Activated naive CD4-positive, alpha-beta T cell treated with anti-CD3 and anti-CD28 coated beads, Interleukin-2, amount 50 U/mL, for 72 hours (primary cell): ENCODE results near the gene FBXW4. TPM values are rescaled to one million over a fixed set of nuclear protein-coding genes. Genes with fewer than 3 reads are reported as not detected.

Experiments used
- ATAC-seq, 2 donors: fragments of 150-1000 bp; cut with Tn5 transposase; 2 replicates each; pipeline ENCODE4 v1.10.0; 2021; ENCODE audit warnings: mild to moderate bottlenecking in 2 of 2, moderate library complexity in 2 of 2
- DNase-seq, 2 donors: peaks; one replicate each; pipeline ENCODE4 v3.0.0; 2021 to 2022; ENCODE audit warnings: low spot score in 2 of 2
- H3K27ac Mint-ChIP-seq, 2 donors: one replicate each; pipeline ENCODE4 v1.8.0; 2022; ENCODE audit warnings: mild to moderate bottlenecking in 2 of 2, mixed read lengths in 2 of 2
- H3K36me3 Mint-ChIP-seq, 2 donors: one replicate each; pipeline ENCODE4 v1.8.0; 2022; ENCODE audit warnings: mixed read lengths in 2 of 2
- H3K9me3 Mint-ChIP-seq, 2 donors: one replicate each; pipeline ENCODE4 v1.8.0; 2022; ENCODE audit warnings: mixed read lengths in 2 of 2
- total RNA-seq, 2 donors: library from RNA; stranded (reverse); gene quantifications; one replicate each; pipeline ENCODE4 v1.2.3, GENCODE V29; 2022

Gene FBXW4
- total RNA-seq, 2 donors from 2014 or later = 35.7 to 40.3 TPM

DNA sequence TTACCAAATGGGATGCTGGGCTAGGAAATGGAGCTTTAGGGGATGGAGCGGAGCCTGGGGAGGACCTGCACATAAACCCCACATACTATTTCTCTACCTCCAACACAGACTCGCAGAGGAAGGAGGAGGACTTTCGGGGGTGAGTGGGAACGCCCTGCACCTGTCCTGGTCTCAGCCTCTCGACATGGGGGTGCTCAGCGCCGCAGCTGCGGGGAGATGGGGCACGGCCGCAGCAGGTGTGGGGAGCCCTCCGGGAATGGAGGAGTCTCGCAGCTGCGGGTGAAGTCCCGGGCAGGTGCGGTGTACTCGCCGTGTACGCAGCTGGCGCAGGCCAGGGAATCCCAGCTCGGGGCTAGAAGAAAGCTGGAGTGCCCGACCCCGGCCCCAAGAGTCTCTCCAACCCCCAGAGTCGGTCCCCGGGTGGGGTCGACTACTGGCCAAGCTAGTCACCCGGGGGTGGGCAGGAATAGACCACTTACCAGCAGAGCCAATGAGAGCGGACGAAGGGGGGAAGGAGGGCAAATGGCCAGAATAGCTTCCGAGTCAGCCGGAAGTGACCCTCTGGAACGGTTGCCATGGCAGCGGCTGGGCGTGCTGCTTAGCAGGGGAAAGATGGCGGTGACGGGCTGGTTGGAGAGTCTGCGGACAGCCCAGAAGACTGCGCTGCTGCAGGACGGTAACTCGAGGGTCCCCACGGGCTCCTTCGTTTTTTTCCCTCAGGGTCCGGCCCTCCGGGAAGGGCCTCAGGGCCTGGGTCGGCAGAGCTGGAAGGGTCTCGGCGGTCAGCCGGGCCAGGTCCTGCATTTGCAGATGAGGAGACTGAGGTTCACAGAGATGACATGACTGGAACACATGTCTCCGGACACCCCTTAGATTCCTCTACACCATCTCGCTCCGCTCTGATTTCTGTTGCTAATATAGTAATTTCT is 107.0 kb downstream of the FBXW4 start, which contains the start of the genes DPCD and POLL:
DPCD (plus strand) TSS at position 597 of the 929 bp plus-strand sequence; CDS start at position 613, 16 bp downstream.
POLL (minus strand) TSS at position 533 of the 929 bp plus-strand sequence. CDS start 897 bp downstream, outside the sequence.
- Mint-ChIP-seq H3K9me3 (no peaks in the 10 kb centered on the region), H3K27ac (peak within 1 kb of the TSS; percentile 90 to 92), H3K36me3 (no peaks in the 10 kb centered on the region)
- DNase-seq (peak; percentile 89 to 91), ATAC-seq (peak; percentile 97 to 99)

DNA sequence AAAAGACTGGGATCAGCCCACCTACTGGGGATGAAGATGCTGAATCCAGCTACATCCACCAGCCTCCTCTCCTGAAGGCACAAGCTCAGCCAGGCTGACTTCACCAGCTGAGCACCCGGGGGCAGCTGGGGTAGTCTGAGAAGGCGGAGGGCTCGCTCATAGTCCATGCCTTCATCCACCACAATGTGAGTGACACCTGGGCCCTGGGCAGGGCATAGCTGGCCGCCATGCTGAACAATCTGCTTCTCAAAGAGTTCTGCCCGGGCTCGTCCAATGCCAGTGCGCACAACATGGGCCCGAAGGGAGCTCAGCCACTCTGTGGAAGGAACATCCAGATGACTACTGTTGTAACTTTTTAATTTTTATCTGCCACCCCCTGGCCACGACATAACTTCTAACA is 109.1 kb downstream of the FBXW4 start:
- no peak for DNase-seq
- no peaks in the 10 kb centered on the region for H3K9me3 Mint-ChIP-seq
- no peaks in the 10 kb centered on the region for H3K36me3 Mint-ChIP-seq
- H3K27ac Mint-ChIP-seq = peak overlapping the region in 1 of 2 donors; percentile 90
- ATAC-seq = no peak

DNA sequence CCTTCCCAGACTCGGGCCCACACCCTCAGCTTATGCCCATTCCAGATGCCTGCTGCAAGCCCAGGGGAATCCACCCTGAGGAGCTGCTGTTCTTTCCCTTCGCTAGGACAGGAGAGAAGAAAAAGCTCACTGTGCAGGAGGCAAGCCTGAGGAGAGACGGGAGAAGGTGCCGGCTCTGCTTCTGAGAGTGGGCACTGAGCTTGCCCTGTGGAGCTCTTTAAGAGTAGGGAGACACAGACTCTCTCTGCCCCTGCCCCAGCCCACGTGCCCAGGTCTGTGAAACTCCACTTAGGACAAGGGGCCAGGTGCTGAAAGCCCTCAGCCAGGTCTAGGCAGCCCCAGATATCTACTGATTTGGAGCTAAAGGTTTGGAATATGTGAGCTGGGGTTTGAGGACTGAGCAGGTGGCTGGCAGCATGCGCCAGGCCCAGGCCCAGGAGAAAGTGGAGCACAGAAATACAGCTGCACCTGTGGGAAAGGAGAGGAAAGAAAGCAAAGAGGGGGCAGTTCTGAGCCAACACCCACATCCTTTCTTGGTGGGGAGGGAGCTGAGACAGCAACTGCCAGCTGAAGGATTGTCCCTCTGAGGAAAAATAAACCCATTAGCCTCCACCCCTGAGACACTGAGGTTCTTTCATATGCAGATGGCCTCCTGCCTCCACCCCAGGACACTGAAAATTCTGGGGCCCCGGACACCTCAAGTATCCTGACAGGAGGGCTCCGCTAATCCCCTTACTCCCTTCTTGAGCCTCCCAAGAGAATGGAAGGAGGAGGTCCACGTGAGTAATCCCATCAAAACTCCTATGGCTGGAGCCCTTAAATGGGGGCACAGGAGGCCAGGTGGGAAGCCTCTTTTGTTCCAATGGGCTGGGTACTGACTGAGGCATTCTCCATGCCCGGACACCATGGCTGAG is 114.2 kb downstream of the FBXW4 start:
- ATAC-seq (no peak), DNase-seq (no peak)
- Mint-ChIP-seq H3K9me3 (no peaks in the 10 kb centered on the region), H3K27ac (peak overlapping the region in 1 of 2 donors; percentile 59), H3K36me3 (no peaks in the 10 kb centered on the region)

DNA sequence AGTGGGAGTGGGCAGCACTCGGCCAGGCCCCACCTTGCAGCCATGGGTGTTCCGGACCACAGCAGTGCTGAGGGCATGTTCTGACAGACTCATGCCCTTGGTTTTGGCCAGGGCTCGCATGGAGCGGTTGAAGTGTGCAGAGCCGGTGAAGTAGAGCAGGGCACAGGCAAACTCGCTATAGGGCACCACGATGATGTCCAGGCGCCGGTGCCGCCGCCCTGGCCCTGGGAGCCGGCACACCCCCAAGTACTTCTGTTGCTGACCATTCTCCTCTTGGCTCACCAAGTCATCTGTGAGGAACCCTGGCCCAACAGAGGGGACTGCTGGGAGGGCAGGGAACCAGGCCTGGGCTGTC is 115.5 kb downstream of the FBXW4 start:
- no peak for DNase-seq
- no peak overlapping the region for H3K27ac Mint-ChIP-seq
- no peak for ATAC-seq
- no peaks in the 10 kb centered on the region for H3K36me3 Mint-ChIP-seq
- no peaks in the 10 kb centered on the region for H3K9me3 Mint-ChIP-seq

DNA sequence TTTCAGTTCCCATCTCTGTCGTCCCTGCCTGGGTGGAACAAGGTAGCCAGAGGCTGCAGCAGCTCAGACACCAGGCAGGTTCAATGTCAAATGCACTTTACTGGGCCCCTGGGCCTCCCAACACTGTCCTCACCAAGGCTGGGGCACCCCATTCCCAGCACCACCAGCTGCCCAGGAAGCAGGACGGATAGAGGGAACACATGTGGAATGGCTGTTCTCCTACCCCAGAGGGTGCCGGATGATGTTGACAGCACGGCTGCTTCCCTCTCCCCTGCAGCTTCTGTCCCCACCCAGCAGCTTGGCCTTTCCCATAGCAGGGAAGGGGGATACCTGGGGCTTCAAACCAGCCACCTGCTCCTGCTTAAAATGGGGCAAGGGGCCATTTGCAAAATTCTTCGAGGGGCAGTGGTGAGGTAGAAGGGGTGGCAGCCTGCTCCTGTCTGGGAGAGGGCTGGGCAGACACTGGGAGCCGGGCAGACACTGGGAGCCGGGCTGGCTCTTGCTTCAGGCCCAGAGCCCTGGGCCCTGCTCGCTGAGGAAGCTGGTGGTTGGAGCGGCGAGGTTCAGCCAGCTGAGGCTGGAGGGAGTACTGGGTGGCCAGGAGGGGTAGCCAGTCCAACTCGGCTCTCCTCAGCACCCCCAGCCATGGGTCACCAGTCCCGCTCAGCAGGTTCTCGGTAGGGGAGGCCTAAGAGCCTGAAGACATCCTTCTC is 116.0 kb downstream of the FBXW4 start:
- ATAC-seq = no peak
- no peak overlapping the region for H3K27ac Mint-ChIP-seq
- H3K36me3 Mint-ChIP-seq = no peaks in the 10 kb centered on the region
- DNase-seq = no peak
- no peaks in the 10 kb centered on the region for H3K9me3 Mint-ChIP-seq

DNA sequence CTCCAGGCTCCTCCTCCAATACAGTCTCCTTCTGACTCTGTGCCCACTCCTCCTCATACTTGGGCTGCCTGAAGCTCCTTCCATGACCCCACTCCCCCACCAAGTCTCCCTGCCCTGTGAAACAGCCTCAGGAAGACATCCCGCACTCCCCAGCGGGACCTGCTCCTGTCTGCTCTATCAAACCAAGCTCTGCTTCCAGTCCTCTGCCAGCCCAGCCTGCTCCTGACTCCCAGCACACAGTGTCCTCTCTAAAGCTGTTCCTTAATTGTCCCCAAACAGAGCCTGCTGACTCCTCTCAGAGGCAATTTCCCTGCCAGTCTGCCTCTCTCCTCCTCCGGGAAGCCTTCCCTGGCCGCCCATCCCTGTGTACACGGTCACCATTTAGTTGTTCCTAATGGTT is 116.8 kb downstream of the FBXW4 start:
- ATAC-seq (no peak), DNase-seq (no peak)
- H3K9me3 Mint-ChIP-seq = no peaks in the 10 kb centered on the region
- no peaks in the 10 kb centered on the region for H3K36me3 Mint-ChIP-seq
- peak overlapping the region in 1 of 2 donors; percentile 93 for H3K27ac Mint-ChIP-seq

DNA sequence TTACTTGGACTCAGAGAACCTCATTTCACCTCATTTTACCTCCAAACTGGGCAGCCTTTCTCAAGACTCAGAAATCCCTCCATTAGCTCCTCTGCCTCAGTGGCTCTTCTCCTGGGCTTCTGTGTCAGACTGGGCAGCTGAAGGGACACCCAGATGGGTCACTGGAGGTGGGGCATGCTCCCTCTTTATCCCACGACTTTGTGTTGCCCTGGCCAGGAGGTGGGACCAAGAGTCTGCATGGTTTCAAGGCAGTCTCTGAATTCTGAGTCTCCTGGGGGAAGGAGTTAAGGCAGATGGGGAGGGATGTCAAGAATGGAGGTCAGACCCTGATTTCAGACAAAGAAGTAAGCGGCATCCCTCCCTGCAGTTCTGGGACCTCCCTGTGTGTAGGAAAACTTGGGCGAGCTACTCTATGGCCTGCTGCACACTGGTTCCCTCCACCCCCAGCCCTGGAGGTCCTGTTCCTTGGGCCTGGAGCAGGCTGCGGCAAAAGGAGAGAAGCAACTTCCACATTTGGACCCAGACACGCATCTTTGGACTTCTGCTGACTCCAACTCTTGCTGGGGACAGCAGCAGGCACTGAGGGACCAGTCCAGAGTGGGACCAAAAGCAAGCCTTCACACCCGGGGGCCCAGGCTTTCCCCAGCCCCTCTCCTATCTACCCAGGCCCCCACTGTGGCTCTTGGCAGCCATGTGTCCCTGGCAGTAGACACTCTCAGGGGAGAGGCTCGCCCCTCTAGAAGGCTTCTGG is 117.7 kb downstream of the FBXW4 start:
- Mint-ChIP-seq H3K36me3 (no peaks in the 10 kb centered on the region), H3K9me3 (no peaks in the 10 kb centered on the region), H3K27ac (peak overlapping the region in 1 of 2 donors; percentile 36)
- no peak for ATAC-seq
- DNase-seq = no peak

DNA sequence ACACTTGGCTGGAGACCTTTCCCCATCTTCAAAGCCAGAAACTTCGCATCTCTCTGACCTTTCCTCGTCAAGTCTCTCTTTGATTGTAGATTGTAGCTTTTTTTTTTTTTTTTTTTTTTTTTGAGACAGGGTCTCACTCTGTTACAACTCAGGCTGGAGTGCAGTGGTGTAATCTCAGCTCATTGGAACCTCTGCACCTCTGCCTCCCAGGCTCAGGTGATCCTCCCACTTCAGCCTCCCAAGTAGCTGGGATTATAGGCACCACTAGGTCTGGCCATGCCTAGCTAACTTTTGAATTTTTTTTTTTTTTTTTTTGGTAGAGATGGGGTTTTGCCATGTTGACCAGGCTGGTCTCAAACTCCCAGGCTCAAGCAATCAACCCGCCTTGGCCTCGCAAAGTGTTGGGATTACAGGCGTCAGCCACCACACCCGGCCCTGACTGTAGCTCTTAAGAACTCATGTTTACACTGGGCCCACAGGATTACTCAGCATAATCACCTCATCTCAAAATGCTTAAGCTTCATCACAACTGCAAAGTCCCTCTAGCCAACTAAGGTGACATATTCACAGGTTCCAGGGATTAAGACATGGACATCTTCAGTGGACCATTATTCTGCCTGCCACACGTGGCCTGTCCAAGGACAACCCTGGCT is 118.6 kb downstream of the FBXW4 start:
- ATAC-seq (no peak), DNase-seq (no peak)
- no peak overlapping the region for H3K27ac Mint-ChIP-seq
- no peaks in the 10 kb centered on the region for H3K9me3 Mint-ChIP-seq
- no peaks in the 10 kb centered on the region for H3K36me3 Mint-ChIP-seq

DNA sequence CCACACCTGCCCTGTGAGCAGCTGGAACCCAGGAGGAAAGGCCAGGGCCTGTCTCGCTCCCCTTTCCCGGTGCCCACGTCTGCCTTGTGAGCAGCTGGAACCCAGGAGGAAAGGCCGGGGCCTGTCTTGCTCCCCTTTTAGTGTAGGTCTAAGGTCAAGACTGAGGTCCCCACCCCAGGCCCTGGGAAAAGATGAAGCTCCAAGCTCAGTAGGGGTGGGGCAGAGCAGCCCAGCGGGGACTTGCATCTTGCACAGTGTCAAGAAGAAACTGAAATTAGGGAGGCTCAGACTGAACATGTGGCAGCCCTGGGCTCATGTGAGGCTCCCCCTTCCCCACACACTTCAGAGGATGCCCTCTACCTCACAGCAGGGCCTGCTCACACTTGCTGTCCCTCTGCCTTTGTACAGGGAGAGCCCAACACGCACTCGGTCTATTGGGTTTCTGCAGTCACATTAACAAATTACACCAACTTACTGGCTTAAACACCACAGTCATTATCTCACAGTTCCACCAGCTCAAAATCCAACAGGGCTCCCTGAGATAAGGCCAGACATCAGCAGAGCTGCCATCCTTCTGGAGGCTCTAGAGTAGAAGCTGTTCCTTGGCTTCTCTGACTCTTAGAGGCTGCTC is 119.3 kb downstream of the FBXW4 start:
- Mint-ChIP-seq H3K36me3 (no peaks in the 10 kb centered on the region), H3K27ac (no peak overlapping the region), H3K9me3 (no peaks in the 10 kb centered on the region)
- DNase-seq = no peak
- ATAC-seq = no peak

DNA sequence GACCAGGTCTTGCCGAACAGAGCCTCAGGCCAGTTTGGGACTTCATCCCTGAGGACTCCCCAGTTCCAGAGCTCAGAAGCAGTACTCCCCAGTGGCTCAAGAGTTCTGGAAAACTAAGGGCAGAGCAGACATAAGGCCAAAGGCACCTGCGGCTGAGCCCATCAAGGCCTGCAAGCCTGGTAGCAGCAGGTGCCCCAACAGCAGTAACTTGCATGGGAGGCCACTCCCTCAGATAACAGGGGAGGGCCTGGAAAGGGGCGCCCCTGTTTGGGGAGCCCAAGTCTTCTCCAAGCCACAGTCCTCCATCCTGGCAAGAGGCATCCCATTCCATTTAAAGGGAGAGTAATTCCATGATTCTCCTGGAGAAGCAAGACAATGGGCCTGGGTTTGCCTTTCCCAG is 119.9 kb downstream of the FBXW4 start:
- no peak for ATAC-seq
- DNase-seq = no peak
- Mint-ChIP-seq H3K36me3 (no peaks in the 10 kb centered on the region), H3K27ac (no peak overlapping the region), H3K9me3 (no peaks in the 10 kb centered on the region)

DNA sequence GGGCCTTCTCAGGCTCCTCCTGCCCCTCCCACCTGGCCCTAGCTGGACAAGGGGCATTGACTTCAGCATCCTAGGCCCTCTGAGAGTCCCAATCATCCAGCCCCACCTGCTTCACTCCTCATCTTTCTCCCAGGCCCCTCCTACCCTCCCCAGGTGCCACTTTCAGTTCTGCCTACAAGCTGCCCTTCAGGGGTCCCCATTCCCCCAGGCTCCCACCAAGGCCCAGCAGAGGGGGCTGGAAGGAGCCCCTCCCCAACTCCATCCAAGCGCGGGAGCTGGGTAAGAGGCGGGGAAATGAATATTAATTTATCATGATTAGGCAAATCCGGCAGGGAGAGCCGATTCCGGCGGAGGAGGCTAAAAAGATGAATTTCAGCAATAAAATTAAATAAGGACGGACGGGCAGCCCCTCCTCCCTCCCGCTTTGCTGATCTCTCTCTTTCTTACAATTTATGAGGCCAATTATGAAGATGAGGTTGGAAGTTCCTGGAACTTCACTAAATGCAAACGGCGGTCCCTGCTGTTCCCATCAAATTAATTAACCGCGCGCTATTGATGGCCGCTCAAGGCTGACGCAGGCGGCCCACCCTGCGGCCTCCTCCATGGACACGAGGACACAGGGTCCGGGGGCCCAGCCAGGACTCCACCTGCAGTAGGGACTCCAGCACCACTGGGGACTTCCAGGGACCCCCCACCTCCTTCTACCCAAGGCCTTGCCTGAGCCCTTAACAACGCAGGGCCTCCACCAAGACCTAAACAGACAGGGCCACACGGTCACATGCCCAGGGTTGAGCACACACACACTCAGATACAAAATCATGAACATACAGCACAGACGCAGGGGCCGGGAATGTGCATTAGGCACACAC is 120.9 kb downstream of the FBXW4 start:
- no peak overlapping the region for H3K27ac Mint-ChIP-seq
- ATAC-seq = no peak
- no peak for DNase-seq
- no peaks in the 10 kb centered on the region for H3K9me3 Mint-ChIP-seq
- no peaks in the 10 kb centered on the region for H3K36me3 Mint-ChIP-seq

DNA sequence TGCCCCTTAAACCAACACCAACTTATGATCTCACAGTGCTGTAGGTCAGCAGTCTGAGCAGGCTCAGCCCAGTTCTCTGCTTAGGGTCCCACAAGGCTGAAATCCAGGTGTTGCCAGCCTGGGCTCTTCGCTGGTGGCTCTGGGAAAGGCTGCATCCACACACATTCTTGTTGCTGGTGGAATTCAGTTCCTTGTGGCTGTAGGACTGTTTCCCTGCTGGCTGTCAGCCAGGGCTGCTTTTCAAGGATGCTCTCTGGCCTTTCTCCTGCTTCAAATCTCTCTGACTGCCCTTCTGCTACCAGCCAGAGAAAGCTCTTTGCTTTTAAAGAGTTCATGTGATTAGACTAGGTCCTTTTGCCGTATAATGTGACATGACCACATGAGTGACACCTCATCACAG is 122.2 kb downstream of the FBXW4 start:
- H3K9me3 Mint-ChIP-seq = no peaks in the 10 kb centered on the region
- ATAC-seq (no peak), DNase-seq (no peak)
- no peaks in the 10 kb centered on the region for H3K36me3 Mint-ChIP-seq
- H3K27ac Mint-ChIP-seq = no peak overlapping the region

DNA sequence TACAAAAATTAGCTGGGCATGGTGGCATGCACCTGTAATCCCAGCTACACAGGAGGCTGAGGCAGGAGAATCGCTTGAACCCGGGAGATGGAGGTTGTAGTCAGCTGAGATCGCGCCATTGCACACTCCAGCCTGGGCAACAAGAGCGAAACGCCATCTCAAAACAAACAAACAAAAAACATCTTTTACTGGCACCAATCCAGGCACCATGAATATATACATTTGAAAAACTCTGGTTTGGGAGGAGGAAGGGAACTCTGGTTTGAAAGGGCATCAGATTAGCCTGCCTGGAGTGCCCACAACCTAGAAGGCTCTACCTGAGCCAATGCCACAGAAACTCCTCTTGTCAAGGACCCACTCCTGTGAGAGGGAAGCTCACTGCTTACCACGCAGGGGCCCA is 122.8 kb downstream of the FBXW4 start:
- H3K36me3 Mint-ChIP-seq = no peaks in the 10 kb centered on the region
- no peak for ATAC-seq
- DNase-seq = no peak
- H3K27ac Mint-ChIP-seq = no peak overlapping the region
- no peaks in the 10 kb centered on the region for H3K9me3 Mint-ChIP-seq

DNA sequence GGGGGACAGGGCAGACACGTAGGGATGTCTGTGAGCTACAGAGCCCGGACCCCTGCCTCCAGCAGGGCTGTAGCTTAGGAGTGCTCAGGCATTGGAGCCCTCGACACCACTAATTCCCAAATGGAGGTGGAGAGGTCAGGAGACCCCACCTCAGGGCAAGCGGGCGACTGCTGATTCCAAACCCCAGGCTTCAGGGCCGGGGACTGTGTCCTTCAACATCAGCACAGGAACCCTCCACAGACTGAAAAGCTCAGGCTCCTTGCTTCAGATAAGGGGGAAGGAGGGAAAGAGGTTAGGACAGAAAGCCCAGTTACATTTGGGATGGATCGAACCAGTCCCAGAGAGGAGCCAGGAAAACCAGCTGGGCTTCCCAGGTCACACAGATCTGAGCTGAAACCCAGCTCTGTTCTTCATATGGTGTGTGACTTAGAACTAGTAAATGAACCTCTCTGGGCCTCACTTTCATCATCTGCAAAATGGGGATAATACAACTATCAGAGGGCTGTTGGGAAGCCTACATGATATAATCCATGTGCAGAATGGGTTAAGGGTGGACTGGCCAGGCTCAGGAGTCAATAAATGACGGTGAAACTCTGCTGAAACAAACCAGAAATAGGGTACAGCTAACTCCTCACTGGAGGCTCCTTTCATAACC is 123.6 kb downstream of the FBXW4 start:
- ATAC-seq (no peak), DNase-seq (no peak)
- Mint-ChIP-seq H3K36me3 (no peaks in the 10 kb centered on the region), H3K27ac (no peak overlapping the region), H3K9me3 (no peaks in the 10 kb centered on the region)
